ENCODE results near the gene ARPC1A. TPM values are rescaled to one million over a fixed set of nuclear protein-coding genes. Genes with fewer than 3 reads are reported as not detected.
"Not testable (repeated sequence)": the region's sequence is repeated elsewhere in the genome, so short reads cannot be mapped to it uniquely, and the experiment has no call there.

Gene ARPC1A
- total RNA-seq, 4 donors from 2014 or later: 103 to 137 (median 124) TPM

- DNase-seq (ENCODE audit: low spot score): no peak
- peak; percentile 18 for ATAC-seq (ENCODE audit: low FRiP score)
Observed at GRCh38 chr7:99372275-99373090, 46.8 kb downstream of the ARPC1A start.

DNA sequence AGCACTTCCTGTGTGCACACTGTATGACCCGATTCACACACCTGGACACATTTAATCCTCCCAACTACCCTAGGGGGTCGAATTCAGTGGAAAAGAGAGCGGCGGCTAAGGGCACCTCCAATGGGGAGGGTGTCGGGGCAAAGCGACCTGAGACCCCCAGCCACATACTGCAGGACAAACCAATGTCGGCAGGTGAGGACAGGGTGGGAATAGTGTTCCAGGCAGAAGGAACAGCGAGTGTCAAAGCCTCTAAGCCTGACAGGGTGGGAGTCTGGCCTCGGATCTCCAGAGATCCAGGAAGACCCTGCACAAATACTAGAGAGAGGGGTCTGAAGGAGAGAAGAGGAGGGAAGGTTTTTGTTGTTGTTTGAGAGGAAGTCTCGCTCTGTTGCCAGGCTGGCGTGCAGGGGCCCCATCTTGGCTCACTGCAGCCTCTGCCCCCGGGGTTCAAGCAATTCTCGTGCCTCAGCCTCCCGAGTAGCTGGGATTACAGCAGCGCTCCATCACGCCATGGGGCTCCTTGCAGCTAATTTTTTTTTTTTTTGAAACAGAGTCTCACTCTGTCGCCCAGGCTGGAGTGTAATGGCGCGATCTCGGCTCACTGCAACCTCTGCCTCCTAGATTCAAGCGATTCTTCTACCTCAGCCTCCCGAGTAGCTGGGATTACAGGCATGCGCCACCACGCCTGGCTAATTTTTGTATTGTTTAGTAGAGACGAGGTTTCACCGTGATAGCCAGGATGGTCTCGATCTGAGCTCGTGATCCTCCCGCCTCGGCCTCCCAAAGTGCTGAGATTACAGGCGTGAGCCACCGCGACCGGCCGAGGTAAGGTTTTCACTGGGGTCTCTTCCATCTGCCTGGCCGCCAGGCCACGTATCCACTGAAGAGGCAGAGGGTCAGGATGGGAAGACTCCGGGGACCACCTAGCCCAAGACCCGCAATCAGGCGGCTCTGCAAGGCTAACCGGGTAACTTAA, 47.7 kb downstream of the ARPC1A start:
- TF ChIP-seq, protein P1, sequence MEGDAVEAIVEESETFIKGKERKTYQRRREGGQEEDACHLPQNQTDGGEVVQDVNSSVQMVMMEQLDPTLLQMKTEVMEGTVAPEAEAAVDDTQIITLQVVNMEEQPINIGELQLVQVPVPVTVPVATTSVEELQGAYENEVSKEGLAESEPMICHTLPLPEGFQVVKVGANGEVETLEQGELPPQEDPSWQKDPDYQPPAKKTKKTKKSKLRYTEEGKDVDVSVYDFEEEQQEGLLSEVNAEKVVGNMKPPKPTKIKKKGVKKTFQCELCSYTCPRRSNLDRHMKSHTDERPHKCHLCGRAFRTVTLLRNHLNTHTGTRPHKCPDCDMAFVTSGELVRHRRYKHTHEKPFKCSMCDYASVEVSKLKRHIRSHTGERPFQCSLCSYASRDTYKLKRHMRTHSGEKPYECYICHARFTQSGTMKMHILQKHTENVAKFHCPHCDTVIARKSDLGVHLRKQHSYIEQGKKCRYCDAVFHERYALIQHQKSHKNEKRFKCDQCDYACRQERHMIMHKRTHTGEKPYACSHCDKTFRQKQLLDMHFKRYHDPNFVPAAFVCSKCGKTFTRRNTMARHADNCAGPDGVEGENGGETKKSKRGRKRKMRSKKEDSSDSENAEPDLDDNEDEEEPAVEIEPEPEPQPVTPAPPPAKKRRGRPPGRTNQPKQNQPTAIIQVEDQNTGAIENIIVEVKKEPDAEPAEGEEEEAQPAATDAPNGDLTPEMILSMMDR (IDR thresholded peaks at IDR 0.05): no peak
- ATAC-seq (ENCODE audit: low FRiP score) (no peak), DNase-seq (ENCODE audit: low spot score) (no peak)

More at GRCh38 chr7:99372275-99373090, 46.8 kb downstream of the ARPC1A start:
- TF ChIP-seq, protein P1 (IDR thresholded peaks at IDR 0.05): no peak

GRCh38 chr7:99374111-99375064, 48.7 kb downstream of the ARPC1A start, which contains the start of gene ARPC1B:
Gene ARPC1B, plus strand, starts transcription at chr7:99374730. Its CDS starts 10,985 bp downstream, at chr7:99385715.
- peak; percentile 57 for DNase-seq (ENCODE audit: low spot score)
- TF ChIP-seq, protein P1 (IDR thresholded peaks at IDR 0.05): no peak
- ATAC-seq (ENCODE audit: low FRiP score): peak; percentile 73

GRCh38 chr7:99375070-99375807, 49.5 kb downstream of the ARPC1A start:
- peak; percentile 69 for ATAC-seq (ENCODE audit: low FRiP score)
- TF ChIP-seq, protein P1 (IDR thresholded peaks at IDR 0.05): no peak

GRCh38 chr7:99379043-99379577, 53.4 kb downstream of the ARPC1A start:
- ATAC-seq (ENCODE audit: low FRiP score): peak; percentile 76
- TF ChIP-seq, protein P1 (IDR thresholded peaks at IDR 0.05): no peak
- DNase-seq (ENCODE audit: low spot score): no peak

More at GRCh38 chr7:99375070-99375807, 49.5 kb downstream of the ARPC1A start:
- DNase-seq (ENCODE audit: low spot score): no peak

DNA sequence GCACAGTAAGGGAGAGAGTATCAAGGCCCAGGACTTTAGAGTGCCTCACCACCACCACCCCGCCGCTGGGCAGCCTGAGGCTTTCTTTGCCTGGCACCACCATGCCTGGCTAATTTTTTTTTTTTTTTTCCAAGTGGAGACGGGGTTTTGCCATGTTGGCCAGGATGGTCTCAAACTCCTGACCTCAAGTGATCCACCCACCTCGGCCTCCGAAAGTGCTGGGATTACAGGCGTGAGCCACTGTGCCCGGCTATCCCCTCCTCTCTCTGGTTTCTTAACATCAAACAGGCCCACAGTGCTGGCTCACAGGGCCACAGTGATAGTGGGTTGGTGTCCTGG, 54.0 kb downstream of the ARPC1A start:
- not testable (repeated sequence) for DNase-seq (ENCODE audit: low spot score)
- peak; percentile 2 for ATAC-seq (ENCODE audit: low FRiP score)

All from omental fat pad (tissue), 4 donors.